GM21825 (cell line): ENCODE results near the gene CA4.
"Not testable (repeated sequence)": the region's sequence is repeated elsewhere in the genome, so short reads cannot be mapped to it uniquely, and the experiment has no call there.

Experiments used
- ATAC-seq: cut with Tn5 transposase; IDR thresholded peaks from one replicate; pipeline ENCODE4 v1.9.1; 2021; ENCODE audit warnings: mild to moderate bottlenecking, moderate library complexity; ENCODE audit not compliant: unreplicated experiment

The CA4 gene

DNA sequence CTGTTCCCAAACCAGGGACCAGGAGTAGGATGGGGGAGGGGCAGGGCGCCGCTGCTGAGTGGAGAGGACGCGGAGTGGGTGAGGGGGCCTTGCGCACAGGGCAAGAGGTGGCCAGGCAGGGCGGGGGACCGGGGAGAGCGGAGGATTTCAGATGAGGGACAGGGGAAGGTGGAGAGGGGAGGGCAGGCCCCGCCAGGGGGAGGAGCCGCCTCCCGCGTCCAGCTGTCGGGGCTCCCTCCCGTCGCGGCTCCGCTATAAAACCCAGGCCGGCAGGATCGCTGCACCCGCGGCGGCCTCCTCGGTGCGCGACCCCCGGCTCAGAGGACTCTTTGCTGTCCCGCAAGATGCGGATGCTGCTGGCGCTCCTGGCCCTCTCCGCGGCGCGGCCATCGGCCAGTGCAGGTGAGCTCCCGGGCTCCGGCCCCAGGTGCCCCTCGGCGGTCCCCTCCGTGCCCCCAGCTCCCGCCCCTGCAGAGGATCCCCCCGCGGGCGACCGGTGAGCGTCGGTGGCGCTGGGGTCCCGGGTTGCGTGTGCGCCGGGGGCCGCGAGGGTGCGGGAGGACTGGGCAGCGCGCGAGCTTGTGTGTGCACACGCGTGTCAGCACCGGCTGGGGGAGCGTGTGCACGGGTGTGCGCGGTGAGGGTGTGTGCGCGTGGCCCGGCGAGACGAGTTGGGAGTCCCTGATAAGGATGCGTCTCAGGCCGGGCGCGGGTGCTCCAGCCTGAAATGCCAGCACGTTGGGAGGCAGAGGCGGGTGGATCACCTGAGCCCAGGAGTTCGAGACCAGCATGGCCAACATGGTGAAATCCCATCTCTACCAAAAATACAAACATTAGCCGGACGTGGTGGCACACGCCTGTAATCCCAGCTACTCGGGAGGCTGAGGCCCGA, at the start of gene CA4:
CA4 (plus strand) TSS at position 283 of the 892 bp plus-strand sequence; CDS start at position 345, 62 bp downstream.
- ATAC-seq: no peak

GRCh38 chr17:60100577-60100976, 49.2 kb upstream of the CA4 start:
- not testable (repeated sequence) for ATAC-seq

DNA sequence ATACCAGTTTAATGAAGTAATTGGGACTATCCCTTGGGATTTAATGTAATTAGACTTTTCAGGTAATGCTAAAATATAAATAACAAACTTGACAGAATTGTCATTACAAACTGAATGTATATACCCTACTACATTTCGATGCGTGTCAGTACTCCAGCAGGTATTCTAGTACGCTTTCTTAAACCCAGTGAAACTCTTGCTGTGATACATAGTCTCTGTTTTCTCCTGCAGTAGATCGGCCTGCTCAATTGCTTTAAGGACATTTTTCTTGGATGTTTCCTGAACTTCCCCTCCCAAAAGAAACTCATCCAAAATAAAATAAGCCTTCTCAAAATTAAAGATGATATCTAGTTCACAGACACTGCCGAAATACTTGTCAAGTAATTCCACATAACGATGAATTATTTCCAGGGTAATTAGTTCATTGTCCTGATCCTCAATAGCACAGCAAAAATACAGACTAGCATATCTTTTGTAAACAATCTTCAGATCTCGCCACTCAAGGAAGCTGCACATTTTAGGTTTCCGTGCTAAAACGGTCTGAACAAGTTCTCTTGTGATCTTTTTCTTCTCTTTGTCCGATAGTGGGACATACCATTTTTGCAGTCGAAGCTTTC, 47.6 kb upstream of the CA4 start:
- not testable (repeated sequence) for ATAC-seq

DNA sequence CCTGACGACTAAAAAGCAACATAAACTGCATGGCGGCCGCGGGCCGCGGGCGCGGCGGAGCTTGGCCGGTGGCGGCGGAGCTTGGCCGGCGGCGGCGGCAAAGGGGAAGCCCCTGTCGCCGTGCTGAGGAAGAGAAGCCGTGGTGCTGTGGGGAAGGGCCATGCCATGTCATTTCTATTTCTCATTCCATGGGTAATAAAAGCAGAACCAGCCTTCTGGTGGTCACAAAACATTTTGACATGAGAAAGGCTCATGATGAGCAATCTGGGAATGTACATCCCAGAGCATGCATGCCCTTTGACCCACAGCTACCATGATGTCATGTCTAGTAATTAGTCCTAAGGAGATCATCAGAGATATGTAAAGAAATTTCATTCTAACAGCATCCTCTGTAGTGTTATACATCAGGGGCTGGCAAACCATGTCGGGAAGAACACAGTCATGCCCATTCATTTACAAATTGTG, 47.1 kb upstream of the CA4 start:
- no peak for ATAC-seq

DNA sequence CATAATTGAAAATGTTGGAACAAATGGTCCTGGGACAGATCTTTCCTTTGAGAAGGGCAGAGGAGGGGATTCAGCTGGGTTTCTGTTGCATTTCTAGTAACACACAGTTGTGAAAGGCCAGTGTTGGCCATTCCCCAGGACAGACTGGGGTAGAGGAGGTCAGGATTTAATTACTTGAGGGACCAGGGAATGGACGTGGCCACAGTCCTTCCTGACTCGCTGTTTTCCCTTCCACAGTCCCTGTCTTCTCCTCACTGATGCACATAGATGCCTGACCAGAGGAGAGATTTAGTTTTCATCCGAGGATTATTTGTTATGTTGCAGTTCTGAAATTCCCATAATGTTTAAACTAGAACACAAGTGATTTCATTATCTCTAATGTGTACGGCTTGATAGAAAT, 45.8 kb upstream of the CA4 start:
- ATAC-seq: no peak

GRCh38 chr17:60106340-60107059, 43.3 kb upstream of the CA4 start:
- no peak for ATAC-seq

DNA sequence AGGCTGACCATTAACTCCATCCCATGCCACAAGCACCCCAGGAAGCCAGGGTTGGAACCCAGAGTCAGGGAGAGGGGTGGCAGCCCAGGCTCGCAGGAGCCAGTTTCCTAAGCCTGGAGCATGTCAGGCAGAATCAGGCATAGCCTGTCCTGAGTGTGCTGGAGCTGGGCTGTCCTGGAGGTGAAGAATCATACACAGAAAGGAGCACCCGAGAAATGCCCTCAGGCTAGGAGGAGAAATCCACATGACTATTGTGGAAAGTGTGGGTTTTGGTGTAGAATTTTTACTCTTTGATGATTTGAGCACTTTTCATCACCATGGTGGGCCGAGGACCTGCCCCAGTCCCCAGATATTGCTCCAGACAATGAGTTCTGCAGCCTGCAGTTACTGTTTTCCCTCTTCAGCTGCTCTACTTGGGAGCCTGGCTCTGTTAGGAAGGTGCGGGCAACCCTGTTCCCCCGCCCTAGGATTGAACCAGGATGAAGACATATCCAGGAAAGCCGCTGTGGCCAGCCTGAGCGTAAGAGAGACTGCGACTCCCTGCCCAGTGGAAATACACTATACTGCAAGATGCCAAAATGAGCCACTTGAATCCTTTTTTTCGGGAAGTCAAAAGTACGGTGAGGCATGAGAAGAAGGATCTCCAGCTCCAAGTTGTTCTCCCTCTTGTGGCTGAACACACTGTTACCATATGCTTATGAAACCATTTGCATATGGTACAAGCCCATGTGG, 42.1 kb upstream of the CA4 start:
- no peak for ATAC-seq

GRCh38 chr17:60108309-60108708, 41.5 kb upstream of the CA4 start:
- ATAC-seq: not testable (repeated sequence)

DNA sequence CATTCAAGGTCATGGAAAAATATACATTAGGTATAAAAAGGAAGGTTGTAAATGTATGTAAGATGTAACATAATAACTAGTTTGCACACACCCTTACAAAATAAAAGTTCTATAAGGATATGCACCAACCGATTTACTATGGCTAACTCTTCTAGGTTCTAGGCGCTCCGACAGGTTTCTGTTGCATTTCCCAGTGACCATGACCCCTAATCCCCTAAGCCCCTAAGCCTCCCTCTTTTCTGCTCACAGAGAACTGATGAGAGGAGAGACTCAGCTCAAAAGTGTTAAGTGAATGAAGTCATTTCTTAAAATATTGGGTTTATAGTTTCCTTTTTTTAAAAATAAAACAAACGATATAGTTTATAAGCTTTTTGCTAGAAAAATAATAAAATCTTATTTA, 41.1 kb upstream of the CA4 start:
- no peak for ATAC-seq

- no peak for ATAC-seq
Measured at GRCh38 chr17:60109161-60109560, 40.6 kb upstream of the CA4 start.

DNA sequence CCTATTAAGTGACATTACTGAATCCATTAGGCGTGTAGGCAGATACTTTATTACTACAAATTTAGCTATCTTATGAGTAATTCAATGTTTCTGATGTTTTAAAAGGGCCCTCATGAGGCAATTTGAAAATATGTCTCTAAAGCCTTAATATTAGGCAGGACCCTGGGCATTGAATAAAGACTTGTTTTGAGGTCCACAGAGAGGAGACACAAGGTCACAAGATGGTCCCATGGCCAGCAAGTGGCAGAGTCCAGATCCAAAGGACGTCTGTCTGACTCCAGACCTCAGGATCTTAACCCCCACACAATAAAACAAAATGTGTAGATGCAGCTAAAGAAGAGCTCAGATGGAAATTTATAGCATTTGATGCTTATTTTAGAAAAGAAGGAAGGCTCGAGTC, 39.2 kb upstream of the CA4 start:
- no peak for ATAC-seq

DNA sequence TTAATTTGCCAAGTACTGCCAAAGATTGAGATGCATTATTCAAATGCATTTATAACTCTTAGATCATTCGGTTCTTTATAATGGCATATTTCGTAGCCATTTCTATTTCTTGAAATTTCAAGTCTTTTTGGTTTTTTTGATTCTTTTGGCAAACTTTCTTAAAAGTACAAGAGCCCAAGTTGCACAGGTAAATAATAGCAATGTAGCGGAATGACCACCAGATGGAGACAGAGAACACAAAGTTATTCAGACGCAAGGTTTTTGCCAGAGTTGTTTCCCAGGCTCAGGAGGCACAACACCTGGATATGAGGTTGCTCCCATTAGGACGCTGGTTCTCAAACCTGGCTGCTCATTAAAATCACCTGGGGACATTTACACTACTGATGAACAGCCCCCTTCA, 38.1 kb upstream of the CA4 start:
- ATAC-seq: not testable (repeated sequence)

GRCh38 chr17:60115364-60115763, 34.4 kb upstream of the CA4 start:
- ATAC-seq: not testable (repeated sequence)

DNA sequence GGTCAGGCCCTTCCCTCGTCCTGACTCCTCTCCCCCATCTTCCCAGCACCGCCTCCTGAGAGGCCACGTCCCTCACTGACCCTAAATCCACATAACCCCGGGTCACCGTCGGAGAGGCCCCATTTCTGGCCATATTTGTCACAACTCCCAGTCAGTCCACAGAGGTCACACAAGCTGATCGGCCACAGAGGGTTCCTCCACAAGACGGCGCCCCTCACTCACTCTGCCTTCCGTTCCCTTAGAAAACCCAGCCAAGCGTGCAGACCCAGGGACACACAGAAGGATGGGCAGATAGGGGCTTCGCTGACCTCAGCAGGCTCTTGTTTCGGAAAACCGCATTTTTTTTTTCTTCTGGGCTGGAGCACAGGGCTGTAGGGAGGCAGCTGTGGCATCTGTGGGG, 33.6 kb upstream of the CA4 start:
- ATAC-seq: not testable (repeated sequence)

GRCh38 chr17:60119162-60119561, 30.6 kb upstream of the CA4 start:
- ATAC-seq: not testable (repeated sequence)

DNA sequence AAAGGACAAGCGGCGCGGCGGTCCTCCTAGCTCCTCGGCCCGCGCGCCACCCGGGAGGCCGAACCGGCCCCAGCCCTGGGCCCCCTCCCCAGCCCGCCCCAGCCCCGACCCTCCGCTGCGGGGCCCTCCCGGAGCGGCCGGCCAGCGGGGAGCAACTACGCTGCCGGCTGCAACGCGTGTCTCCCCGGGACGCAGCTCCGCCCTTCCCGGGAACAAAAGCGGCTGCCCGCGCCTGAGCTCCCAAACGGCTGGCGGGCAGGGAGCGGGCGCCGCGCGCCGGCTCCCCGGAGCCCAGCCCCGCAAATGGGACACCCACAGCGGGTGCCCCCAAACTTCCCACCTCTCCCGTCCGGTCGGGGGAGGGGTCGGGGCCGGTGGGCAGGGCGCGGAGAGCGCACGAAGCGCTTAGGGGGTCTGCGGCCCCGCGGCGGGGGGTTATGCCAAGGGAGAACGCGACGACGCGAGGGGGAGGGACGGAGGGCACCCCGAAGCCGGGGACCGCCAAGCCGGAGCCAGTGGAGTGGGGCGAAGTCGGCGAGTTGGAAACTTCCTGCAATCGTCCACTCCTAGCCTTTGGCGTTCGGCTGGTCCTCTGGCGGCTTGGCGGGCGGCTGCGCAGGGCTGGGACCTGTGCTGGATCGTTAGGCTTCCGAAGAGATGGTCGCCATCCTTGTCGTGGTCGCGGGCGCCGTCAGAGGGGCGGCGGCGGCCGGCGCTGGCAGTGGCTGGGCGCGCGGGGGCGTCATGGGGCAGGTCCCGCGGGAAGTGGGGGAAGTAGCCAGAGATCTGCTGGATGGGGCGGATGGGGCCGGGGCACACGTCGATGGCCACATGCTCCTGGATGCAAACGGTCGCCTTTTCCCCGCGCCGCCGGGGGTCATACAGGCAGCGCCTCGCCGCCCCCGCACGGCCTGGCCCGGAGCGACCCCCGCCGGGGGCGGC, 29.7 kb upstream of the CA4 start:
- not testable (repeated sequence) for ATAC-seq

DNA sequence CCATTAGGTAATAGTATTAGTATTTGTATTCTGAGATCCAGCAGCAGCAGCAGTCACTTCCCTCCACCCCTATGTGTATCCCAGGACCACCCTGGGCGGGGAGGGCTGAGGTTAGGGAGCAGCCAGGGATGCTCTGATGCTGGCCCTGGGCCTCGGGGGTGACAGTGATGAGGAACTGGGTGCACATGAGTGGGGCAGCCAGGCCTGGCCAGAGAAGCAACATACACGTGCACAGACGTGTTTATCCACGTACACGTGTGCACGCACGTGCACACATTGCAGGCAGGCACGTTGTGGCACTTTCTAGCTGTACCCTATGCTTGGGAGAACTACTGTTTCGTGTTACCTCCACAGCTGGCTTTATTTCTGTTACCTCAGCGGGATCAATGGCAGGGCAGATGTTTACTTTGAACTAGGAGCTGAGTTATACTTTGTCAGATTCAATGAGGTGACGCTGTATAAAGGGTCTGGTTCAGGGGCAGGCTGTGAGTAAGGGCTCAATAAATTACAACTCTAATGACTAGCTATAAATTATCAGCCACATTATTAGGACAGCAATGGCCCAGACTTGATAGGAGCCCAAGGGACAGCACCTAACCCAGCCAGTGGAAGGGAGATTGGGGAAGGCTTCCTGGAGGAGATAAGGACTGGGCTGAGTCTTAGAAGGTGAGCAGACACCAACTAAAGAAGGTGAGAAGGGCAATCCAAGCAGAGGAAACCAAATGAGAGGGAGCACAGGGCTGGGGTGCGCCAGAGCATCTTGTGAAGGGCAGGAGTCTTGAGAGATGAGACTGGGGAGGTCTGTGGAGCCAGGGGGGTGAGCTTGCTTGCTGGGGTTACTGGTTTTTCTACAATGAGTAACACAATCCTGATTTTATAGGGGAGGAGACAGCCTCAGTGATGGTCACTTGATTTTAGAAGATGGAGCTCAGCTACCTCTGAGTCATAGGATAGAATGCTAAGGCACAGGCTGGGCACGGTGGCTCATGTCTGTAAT, 22.4 kb upstream of the CA4 start:
- ATAC-seq: no peak

GRCh38 chr17:60128171-60128859, 21.5 kb upstream of the CA4 start:
- no peak for ATAC-seq
